NCI-H1694 treated with DMSO at 0.1 percent for 48 hours (cell line): Measurements from ENCODE around the gene GAL3ST2.
"Not testable (repeated sequence)": the region's sequence is repeated elsewhere in the genome, so short reads cannot be mapped to it uniquely, and the experiment has no call there.

Experiments
- DNase-seq: peaks from one replicate; lab custom pipeline; 2025; lab: John Stamatoyannopoulos, UW

GAL3ST2 gene

GRCh38 chr2:241776336-241777169 is at the start of gene GAL3ST2:
Gene GAL3ST2, plus strand, starts transcription at chr2:241776822. Its CDS starts 134 bp downstream, at chr2:241776956.
- DNase-seq = no peak

DNA sequence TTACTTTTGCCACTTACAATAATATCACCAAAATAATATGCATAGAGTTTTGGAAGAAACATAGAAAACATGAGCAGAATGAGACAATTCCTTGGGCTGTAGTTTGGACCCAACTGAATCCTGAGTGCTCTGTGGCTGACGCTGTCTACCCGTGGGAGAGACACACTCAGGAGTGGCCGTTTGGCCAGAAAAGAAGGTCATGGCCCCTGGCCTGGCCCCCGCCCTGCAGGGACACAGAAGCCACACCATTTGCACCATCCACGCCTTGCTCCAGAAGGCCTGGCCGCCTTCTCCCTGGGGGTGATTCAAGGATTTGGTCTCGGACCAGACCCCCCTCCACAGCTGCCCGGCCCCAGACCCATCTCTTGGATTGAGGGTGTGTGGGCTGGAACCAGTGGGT is 48.6 kb upstream of the GAL3ST2 start:
- no peak for DNase-seq

DNA sequence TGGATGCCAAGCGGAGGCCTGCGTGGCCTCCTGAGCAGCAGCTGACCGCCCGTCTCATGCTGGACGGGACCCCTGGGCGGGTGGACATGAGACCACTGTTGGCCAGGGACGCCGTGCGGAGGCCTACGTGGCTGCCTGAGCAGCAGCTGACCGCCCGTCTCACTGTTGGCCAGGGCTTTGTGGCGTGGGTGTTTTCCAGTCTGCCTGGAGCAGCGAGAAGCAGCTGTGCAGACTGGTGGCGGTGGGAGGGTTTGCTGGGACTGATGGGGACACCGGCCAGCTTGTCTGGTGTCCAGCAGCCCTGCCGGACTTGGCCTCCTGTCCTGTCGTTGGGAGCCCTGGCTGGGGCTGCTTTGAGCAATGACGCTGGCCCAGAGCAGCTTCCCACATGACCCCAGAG is 48.0 kb upstream of the GAL3ST2 start:
- no peak for DNase-seq

DNA sequence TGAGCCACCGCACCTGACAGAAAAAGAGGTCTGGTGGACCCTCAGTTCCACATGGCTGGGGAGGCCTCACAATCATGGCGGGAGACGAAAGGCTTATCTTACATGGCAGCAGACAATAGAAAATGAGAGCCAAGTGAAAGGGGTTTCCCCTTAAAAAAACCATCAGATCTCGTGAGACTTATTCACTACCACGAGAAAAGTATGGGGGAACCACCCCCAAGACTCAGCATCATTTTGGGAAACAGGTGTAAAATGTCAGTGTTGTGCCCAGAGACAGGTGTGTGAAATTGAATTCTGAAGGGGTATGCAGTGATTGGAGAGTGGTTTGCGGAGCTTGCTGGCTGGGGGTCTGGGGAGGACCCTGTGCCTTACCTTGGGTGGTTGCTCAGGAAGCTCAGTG is 46.8 kb upstream of the GAL3ST2 start:
- no peak for DNase-seq

DNA sequence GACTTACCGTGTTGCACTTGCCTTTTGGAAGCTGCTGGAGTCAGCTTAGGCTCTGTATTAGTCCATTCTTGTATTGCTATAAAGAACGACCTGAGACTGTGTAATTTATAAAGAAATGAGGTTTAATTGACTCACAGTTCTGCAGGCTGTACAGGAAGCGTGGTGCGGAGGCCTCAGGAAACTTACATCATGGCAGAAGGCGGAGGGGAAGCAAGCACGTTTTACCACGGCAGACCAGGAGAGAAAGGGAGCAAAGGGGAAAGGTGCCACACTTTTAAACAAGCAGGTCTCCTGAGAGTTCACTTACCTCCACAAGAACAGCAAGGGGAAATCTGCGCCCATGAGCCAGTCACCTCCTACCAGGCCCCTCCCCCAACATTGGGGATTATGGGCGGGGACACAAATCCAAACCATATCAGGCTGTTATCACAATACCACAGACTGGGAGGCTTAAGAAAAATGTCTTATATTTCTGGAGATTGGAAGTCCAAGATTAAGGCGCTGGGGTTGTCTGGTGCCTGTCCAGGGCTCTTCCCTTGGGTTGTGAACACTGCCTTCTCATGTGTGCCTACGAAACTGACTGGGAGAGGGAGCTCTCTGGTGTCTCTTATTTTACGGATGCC is 45.8 kb upstream of the GAL3ST2 start:
- no peak for DNase-seq

GRCh38 chr2:241732513-241733186 is 44.0 kb upstream of the GAL3ST2 start:
- DNase-seq = not testable (repeated sequence)

DNA sequence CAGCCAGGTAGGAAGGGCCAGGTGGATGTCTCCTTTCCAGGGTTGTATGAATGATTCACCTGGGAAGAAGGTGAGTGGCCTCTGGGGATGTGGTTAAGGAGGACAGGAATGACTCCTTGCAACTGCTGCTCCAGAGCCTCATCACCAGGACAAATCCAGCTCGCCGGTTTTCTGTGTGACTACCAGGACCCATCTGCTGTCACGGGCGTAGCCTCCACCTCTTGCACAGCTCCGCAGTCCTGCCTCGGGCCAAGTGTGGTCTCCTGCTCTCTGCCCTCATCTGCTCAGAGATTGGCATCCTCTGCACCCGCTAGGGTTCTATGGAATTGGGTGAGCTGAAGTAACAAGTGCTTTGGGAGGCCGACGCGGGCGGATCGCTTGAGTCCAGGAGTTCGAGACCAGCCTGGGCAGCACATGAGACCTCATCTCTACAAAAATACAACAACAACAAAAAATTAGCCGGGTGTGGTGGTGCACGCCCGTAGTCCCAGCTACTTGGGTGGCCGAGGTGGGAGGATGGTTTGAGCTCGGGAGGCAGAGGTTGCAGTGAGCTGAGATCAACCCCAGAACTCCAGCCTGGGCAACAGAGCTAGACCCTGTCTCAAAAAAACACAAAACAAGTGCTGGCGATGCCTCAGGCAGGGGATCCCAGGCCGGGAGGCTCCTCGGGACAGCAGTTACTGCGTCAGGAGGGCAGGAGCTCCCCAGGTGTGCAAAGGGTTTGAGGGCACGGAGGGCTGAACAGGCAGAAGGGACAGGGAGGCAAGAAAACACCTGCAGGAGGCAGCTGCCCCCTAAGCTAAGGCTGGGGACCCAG is 43.0 kb upstream of the GAL3ST2 start:
- DNase-seq = no peak

DNA sequence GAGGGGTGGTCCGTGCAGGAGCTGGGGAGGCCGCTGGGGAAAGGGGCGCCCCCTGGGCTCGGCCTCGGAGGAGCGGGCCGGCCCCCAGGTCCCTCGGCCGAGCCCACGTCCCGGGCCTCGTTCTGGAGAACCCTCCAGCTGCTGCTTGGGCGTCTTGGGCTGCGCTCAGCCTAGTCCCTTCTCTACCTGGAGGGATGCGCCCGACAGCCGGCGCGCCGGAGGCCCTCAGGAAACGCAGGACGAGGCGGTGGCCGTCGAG is 42.5 kb upstream of the GAL3ST2 start:
- DNase-seq = no peak

DNA sequence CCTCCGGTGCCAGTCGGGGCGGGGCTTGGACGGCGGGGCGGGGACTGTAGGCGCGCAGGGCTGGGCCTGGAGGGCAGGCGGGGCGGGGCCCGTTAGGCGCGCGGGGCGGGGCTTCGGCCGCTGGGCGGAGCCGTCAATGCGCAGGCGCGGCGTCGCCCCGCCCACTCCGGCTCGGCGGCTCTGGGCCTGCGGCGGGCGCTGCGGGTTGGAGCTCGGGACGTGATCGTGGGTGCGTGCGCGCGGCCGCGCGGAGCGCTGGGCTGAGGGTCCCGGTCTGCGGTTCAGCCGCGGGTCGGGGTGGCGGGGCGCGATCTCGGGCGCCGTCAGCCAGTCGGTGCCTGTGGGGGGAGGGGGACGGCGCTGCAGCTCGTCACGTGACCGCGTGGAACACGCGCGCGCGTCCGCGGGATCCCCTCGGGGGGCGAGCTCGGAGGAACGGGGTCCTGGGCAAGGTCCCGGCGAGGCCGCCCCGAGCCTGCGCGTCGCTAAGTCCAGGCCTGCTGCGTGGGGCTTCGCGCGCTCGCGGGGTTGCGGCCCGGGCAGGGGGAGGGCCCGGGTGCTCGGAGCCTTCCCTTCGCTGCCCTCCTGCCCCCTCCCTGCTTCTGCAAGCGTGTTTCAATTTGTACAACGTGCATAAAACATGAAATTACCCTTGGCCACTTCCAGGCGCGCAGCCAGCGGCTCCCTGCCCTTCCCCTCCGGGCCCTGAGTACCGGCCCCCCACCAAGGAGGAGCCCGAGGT is 42.0 kb upstream of the GAL3ST2 start, which contains the start of gene D2HGDH:
Gene D2HGDH (plus strand): TSS at position 164 of the 742 bp plus-strand sequence. CDS start 595 bp downstream, outside the sequence.
- DNase-seq = peak; percentile 69

- no peak for DNase-seq
These were observed 40.5 kb upstream of the GAL3ST2 start for GRCh38 chr2:241736111-241736510.

- no peak for DNase-seq
These were observed 38.5 kb upstream of the GAL3ST2 start for GRCh38 chr2:241738040-241738686.

GRCh38 chr2:241739177-241739576 is 37.4 kb upstream of the GAL3ST2 start:
- DNase-seq = no peak

DNA sequence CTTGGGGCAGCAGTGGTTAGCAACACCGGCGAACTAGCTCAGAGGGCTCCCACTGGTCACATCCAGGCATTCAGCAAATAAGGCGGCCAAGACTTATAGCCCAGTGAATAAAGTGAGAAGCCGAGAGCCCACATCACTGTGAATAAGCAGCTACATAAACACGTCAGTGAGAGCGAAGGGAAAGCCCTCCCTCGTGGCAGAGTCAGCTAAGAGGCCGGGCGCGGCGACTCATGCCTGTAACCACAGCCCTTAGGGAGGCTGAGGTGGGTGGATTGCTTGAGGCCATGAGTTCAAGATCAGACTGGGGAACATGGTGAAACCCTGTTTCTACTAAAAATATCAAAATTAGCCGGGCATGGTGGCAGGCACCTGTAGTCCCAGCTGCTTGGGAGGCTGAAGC is 37.0 kb upstream of the GAL3ST2 start:
- DNase-seq = no peak

DNA sequence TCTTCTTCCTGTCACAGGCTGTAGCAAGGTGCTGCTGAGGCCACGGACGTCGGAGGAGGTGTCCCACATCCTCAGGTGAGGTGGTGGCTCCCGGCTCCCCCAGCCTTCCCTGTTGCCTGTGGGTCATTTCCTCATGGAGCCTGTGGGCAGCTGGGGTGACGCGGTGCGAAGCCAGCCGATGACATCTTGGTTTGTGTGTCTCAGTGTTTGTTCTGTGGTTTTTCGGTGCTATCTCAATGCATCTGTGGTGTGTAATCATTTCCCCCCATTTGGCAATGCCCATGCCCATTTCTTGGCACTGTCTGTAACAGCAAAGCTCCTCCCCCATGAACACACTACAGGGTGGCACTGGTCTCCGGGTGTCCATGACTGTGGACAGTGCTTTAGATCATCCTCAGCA is 35.6 kb upstream of the GAL3ST2 start:
- DNase-seq = no peak

DNA sequence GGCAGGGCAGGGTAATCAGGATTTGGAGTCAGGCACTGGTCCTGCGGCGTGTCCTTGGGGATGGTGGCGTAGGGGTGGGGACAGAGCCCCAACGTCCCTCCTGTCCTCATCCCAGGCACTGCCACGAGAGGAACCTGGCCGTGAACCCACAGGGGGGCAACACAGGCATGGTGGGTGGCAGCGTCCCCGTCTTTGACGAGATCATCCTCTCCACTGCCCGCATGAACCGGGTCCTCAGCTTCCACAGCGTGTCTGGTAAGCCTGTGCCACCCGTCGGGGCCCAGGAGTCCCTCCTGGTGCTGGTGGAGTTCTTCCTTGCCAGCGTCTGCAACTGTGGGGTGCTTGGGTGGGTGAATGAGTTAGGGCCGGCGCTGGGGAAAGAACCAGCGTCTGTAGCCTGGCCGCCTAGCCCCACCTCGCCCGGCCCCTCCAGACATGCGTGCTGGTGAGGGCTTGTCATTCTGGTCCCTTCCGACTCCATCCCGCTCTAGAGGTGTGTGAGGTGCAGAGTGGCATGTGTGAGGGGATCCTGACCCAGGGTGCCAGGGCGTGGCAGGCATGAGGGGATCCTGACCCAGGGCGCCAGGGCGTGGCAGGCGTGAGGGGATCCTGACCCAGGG is 34.2 kb upstream of the GAL3ST2 start:
- DNase-seq = no peak

DNA sequence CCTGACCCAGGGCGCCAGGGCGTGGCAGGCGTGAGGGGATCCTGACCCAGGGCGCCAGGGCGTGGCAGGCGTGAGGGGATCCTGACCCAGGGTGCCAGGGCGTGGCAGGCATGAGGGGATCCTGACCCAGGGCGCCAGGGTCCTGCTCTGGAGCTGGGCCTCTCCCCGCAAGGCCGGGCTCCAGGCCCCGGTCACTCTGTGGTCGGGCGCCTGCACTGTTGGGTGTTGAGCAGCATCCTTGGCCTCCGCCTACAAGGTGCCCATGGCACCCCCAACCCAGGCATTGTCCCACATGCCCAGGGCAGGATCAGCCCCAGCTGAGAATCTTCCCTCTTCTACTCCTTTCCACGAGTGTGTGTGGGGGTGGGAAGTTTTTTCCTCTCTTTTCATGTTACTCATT is 33.6 kb upstream of the GAL3ST2 start:
- DNase-seq = not testable (repeated sequence)

DNA sequence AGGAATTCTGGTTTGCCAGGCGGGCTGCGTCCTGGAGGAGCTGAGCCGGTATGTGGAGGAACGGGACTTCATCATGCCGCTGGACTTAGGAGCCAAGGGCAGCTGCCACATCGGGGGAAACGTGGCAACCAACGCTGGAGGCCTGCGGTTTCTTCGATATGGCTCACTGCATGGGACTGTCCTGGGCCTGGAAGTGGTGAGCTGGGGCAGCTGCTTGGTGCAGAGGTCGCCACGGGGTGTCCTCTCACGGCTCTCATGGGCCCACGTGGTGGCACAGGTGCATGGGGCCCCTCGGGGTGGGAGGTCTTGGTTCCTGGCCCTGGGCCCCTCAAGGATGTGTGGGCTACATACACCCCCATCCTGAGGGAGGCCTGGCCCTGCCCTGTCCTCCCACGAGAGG is 33.0 kb upstream of the GAL3ST2 start:
- no peak for DNase-seq

GRCh38 chr2:241744028-241744754 is 32.4 kb upstream of the GAL3ST2 start:
- no peak for DNase-seq

DNA sequence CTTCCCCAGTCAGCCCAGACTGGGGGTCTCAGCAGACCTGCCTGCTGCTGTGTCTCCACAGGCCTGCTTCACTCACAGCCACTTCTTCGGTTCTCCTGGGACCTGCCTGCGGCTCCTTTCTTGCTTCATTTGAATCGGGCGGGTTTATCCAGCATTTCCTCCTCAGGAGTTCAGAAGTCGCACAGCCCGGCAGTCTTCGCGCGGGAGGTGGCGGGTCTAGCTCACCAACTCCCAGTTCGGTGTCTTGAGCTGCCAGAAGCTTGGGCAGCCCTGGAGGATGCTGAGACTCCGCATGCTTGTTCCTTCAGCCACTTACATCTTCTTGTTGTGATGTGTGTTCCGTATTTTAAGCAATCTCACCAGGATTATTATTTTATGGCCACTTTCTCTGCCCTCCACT is 31.3 kb upstream of the GAL3ST2 start:
- DNase-seq = no peak

DNA sequence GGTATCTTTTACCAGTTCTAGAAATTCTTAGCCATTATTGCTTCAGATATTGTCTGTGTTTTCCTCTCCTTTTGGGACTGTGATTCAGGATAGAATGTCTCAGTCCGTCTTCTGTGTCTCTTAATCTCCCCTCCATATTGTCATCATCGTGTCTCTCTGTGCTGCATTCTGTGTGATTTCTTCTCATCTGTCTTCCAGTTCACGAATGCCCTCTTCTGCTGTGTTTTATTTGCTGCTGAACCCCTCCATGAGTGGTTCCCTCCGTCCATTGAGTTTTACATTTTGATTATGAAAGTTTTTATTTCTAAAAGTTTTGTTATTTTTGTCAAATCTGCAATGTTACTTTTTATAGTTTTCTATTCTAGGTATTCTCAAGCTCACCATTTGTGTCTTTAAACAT is 30.5 kb upstream of the GAL3ST2 start:
- no peak for DNase-seq
